Dermis microvascular lymphatic vessel endothelial cell (primary cell): Measurements from ENCODE around the gene COG3. TPM values are rescaled to one million over a fixed set of nuclear protein-coding genes. Genes with fewer than 3 reads are reported as not detected.
A peak's percentile ranks its signal among the peaks of the same experiment; 100 is the strongest.

Source experiments
- DNase-seq, 2 donors: peaks; one replicate each; pipeline versions ENCODE4 v3.0.0 to v3.0.0-alpha.2; 2010; ENCODE audit warnings: low read depth in 2 of 2
- total RNA-seq: library from RNA; depleted of rRNA; stranded (reverse); fragments of >200 nt; gene quantifications from 2 replicates; pipeline ENCODE4 v1.2.1, GENCODE V29; 2014

The COG3 gene
- total RNA-seq, 1 donor from 2014 or later: 21.6 TPM

GRCh38 chr13:45445053-45445452 is 19.7 kb upstream of the COG3 start:
- DNase-seq: no peak

GRCh38 chr13:45446181-45446580 is 18.6 kb upstream of the COG3 start:
- DNase-seq: no peak

- no peak for DNase-seq
Observed at GRCh38 chr13:45447050-45447661, 17.6 kb upstream of the COG3 start.

GRCh38 chr13:45448965-45449559 is 15.7 kb upstream of the COG3 start:
- no peak for DNase-seq

GRCh38 chr13:45451282-45451681 is 13.5 kb upstream of the COG3 start:
- no peak for DNase-seq

GRCh38 chr13:45454204-45454603 is 10.5 kb upstream of the COG3 start:
- no peak for DNase-seq

- DNase-seq: peak in 1 of 2 donors; percentile 23
Observed at GRCh38 chr13:45456196-45456972, 8.4 kb upstream of the COG3 start.

- DNase-seq: no peak
Observed at GRCh38 chr13:45464141-45464686, 525 bp upstream of the COG3 start.

- no peak for DNase-seq
Observed at GRCh38 chr13:45466359-45466758, 1.6 kb downstream of the COG3 start.

- DNase-seq: peak in 1 of 2 donors; percentile 2
Observed at GRCh38 chr13:45468635-45469034, 3.9 kb downstream of the COG3 start.

GRCh38 chr13:45472171-45472705 is 7.5 kb downstream of the COG3 start:
- no peak for DNase-seq

GRCh38 chr13:45473627-45474026 is 8.9 kb downstream of the COG3 start:
- DNase-seq: no peak

- no peak for DNase-seq
Observed at GRCh38 chr13:45474584-45475454, 10.1 kb downstream of the COG3 start.

GRCh38 chr13:45479661-45480060 is 14.9 kb downstream of the COG3 start:
- DNase-seq: no peak

GRCh38 chr13:45481688-45482087 is 16.9 kb downstream of the COG3 start:
- DNase-seq: no peak

GRCh38 chr13:45482571-45483173 is 17.9 kb downstream of the COG3 start:
- peak in 1 of 2 donors; percentile 53 for DNase-seq

GRCh38 chr13:45487604-45488003 is 22.9 kb downstream of the COG3 start:
- DNase-seq: no peak

GRCh38 chr13:45490068-45490467 is 25.3 kb downstream of the COG3 start:
- peak in 1 of 2 donors; percentile 19 for DNase-seq

GRCh38 chr13:45492538-45492937 is 27.8 kb downstream of the COG3 start:
- no peak for DNase-seq

- no peak for DNase-seq
Observed at GRCh38 chr13:45496942-45497341, 32.2 kb downstream of the COG3 start.
